ENCODE results near the gene KRT35.

The KRT35 gene

DNA sequence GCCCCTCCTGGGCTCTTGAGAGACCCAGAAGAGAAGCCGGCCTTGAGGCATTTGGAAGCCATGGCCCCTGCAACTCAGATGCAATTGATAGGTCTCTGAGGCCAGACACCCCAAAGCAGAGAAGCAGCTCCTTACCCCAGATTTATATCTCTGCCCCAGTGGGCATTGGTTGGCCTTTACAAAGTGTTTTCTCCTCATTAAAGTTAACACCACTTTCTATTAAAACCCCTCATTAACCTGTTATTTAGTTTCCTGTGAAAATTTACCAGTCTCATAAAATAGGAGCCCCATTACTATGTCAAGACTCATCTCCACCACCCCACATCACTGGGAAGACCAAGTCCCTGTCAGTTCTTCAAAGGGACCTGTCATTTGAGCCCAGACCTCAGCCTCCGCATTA is at the start of gene KRT35:
Gene KRT35 (minus strand): TSS at position 116 of the 400 bp plus-strand sequence. CDS start 54 bp downstream, at position 62.
- no peak for DNase-seq

DNA sequence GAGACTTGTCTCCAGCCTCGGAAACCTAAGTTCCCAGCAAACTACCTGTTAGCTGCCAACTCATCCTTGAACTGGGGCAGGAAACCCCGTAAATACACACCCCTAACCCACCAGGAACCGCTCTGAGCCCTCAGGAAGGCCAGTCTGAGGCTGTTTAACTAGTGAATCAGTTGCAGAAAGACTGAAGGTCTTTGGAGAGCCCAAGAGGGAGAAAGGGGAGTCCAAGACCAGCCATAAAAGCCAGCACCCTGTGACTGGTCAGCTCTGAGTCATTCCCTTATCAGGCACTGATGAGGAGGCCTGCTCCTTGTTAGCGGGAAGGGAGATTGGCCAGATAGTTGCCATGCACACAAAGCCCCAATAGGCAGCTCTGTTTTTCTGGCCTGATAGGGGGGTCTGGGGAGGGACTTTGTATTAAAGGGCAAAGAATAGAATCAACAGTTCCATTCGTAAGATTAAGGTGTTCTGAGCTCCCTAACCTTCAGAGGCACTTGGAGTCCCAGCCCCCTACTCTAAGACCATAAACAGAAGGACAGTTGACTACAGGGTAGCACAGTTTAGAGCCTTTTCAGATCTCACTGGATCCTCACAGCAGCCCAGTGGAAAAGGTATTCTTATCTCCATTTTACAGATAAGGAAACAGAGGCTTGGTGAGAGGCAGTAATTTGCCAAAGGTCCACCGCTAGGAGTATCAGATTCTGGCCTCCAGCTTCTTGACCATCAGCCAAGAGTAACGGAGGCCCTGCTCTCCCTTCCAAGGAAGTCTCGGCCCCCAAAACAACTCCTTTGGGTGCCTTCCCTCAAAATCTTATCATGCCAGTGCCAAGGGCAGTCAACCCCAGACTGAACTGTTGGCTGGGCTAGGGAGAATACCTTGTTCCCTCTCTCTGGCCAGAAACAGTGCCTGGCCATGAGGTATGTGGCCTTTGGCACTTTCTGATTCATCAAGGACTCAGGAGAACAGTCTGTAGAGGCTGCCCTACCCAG is 49.4 kb upstream of the KRT35 start:
- no peak for DNase-seq

DNA sequence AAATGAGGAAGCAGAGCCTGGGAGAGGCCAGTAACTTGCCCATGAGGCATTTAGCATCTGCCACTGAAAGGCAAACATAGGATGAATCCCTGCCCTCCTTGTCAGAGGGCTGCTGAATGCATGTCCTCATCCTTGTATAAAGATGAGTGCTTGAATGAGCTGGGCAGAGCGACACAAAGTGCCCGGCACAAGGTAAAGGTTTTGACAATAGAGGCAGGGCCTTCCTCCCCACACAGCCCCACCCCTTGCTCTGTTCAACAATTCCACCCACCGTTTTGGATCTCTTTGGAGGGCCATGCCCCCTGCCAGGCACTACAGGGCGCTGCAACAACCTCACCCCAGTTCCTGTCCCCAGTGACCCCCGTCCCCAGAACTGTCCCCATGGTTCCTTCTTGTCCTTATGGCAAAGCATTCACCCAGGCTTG is 48.6 kb upstream of the KRT35 start:
- no peak for DNase-seq

DNA sequence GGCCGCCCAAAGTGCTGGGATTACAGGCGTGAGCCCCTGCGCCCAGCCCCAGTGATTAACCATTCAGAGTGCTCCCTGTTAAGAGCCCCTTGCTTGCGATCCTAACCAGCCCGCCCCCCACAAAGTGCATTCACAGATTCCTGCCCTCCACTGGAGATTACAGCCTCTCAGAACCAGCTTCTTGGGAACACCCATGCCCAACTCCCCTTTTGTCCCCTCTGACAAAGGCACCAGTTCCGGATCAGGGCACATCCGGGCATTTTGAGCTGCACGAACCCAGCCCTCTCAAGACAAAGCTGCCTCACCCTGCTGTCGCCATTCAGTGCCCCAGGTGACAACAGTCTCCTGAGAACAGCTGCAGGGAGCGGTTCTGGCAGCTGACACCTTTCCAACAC is 48.0 kb upstream of the KRT35 start:
- no peak for DNase-seq

DNA sequence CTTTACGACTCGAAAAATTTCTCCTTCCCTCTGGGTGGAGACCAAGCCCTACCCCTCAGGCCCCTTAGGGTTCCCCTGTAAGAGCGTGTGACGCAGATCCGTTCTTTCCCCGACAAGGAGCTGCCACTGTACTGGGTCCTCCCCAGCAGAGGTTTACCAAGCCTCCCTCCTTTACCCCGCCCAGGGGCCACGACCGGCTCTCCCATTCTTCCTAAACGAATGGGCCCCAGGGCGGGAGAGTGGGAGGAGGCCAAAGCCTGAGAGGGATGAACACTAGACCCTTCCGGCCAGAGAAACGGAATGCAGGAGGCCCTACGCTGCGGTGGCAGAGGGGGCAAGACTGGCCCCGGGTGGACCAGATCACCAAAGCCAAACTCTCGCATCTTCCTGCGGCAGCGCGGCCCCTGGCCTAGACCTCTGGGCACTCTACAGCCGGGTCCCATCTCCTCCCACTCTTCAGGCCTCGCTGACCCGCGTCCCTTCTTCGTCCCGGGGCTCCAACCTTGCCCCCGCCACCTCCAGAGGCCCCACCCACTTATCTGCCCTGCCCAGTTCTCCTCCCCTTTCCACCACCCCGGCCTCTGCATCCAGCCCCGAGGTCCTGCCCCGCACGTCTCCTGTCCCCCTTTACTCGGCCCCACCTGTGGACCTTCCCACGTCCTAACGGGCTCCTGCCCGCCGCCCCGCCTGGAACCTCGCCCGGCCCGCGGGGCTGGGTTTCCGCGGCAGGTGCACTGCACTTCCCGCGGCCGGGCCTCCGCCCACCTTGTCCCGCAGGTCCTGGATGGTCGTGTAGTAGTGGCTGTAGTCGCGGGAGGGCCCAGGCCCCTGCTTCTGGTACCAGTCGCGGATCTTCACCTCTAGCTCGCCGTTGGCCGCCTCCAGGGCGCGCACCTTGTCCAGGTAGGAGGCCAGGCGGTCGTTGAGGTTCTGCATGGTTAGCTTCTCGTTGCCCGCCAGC is 46.4 kb upstream of the KRT35 start:
- peak; percentile 39 for DNase-seq

DNA sequence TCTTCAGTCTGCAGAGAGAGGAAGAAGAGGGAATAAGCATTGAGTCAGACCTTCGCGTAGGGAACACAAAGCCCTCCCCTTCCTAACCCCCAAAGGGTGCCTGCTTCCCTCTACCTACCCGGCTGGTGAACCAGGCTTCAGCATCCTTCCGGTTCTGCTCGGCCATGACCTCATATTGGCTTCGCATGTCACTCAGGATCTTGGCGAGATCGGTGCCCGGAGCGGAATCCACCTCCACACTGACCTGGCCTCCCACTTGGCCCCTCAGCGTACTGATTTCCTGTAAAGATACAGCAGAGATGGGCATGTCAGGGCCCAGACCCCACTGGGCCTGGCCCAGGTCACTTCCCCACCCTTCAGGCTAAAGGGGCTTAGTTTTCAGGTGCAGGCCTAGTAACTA is 43.3 kb upstream of the KRT35 start:
- DNase-seq, result no peak

DNA sequence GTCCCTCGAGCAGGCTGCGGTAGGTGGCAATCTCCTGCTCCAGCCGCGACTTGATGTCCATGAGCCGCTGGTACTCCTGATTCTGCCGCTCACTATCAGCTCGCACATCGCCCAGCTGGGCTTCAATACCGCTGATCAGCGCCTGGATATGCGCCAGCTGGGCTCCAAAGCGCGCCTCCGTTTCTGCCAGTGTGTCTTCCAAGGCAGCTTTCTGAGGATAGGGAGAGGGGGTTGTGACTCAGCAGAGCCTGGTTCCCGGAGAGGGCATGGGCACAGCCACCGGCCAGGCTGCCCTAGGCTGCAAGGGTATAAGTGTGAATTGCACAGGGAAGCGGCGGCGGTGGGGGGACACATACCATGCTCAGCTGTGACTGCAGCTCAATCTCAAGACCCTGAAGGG is 42.8 kb upstream of the KRT35 start:
- no peak for DNase-seq

DNA sequence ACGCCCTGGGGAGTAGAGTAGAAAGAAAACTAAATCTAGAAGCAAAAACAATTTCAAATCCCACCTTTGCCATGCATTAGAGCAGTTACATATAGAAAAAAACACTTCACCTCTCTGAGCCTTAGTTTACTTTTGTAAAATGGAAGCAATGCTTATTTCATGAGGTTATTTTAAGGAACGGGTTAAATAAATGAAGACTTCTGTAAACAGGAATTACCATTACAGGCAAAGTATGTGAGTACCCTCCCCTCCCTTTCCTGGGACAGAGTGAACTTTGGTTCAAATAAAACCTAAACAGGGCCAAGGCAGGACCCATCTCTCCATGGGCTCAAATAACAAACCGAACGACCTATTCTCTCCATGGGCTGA is 42.3 kb upstream of the KRT35 start:
- no peak for DNase-seq

DNA sequence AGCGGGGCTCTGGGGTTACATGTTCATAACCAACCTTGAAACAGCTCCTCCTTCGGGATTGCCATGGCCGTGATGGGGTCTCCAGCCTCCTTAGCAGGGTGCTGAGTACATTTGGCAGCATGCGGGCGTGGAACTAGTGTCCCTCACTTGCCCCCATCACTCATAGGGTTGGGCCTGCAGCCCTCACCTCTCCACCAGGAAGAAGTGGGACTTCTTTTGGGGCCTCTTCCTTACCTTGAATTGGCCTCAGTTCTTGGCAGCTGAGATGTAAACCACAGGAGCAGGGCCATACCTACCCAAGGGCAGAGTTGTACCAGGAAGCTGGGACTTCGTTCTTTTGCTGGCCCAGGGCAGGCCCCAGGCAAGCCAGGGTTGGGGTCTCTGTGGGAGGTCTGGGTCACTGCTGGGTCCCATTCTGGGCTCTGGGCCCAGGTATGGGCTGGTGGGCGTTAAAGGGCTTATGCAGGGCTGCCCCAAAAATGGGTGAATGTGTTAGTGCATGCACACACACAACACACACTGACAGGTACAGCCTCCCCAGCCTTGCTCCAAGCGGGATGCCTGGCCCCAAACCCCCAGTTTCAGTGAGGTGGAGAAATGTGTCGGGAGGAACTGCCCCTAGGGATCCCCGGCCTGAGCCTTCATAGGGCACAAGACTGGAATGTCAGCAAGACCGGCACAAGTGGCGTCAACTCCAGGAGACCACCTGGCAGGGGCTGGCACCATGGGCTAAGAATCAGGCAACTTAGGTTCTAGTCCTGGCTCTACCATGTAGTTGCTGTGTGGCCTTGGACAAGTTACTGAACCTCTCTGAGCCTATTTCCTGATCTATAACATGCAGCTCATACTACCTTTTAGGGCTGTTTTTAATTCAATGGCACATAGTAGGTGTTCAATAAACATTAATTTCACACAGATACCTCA is 41.6 kb upstream of the KRT35 start:
- no peak for DNase-seq

DNA sequence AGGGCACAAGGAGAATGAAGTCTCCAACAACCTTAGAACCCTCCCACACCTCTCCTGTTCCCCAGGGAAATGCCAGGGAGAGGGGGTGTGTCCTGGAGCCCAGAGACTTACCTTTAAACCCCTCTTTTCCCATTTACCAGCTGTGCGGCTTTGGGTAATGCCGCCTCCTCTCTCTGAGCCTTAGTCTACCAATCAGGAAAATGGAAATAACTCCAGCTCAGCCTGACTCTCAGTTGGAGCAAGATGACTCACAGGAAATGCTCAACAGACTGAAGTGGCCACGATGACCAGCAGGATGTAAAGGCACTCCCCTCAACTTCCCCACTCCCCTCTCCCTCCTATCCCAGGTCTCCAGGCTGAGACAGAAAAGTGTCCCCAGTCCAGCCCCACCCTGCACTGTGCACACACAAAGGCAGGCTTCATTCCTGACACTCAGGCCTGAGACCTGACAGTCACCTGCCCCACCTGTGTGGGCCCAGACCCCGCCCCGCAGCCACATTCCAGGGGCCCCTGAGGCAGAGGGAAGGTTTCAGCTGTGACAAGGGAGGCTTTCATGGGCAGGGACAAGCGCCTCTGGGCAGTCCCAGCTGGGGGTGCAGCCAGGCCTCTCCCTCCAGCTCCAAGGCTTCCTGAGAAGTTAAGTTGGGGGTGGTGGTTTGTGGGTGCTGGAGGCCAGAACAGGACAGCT is 40.8 kb upstream of the KRT35 start:
- DNase-seq, result no peak

DNA sequence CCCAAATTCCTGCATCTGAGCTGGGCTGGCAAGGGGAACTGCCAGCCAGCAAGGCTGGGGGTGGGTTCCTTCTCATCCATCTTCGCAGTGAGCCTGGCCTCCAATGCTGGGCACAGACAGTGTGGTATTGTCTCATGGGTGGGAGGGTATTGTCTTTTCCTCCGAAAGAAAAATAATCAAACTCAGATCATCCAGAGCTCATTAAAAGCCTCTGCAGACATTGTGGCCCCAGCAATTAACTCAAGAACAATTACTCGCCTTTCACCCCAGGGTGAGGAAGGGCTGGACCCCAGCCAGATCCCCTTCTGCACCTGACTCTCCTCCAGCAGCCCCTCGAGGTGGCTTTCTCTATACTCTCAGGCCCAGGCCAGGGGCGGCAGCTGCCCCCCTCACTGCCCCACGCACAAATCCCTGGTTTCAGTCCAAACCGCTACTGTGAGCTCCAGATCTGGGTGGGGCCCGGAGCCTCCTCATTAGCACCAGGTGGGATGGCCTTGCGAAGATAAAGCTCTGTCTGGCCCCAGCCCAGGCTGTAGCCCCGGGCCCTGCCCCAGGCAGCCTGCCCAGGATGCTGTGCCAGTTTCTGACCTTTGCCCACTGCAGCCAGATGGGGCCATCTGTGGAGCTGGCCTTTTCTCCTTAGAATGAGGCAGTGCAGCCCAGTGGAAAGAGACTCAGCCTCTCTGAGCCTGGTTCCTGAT is 40.0 kb upstream of the KRT35 start:
- peak; percentile 47 for DNase-seq

DNA sequence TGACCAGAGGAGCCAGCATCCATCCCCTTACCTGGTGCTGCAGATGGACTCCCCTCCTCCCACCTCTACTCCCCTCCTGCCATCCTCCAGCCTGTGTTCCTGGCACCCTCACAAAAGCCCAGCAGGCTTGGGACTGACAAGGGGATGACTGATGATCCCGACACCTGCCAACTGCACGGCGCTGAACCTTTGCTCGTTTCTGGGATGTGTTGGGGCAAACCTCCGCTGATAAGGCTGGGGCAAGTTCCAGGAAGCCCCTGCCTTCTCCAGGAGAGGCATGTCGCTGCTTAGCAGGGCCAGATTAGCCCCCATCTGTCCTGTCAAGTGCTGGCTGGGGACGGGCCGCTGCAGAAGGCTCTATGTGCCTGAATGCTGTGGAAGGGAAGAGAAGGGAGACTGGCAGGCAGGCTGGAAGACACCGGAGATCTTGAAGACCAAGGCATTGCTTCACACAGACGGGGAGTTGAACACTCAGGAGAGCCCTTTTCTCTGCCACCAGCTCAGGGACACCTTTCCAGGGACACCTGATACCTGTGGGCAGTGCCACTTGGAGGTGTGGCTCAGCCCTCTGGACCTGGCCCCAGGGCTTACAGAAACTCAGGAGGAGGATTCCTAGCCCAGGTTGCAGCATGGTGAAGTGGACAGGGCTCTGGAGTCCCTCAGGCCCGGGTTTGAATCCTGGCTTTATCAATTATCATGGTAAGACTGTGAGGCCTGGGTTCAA is 38.7 kb upstream of the KRT35 start:
- no peak for DNase-seq

DNA sequence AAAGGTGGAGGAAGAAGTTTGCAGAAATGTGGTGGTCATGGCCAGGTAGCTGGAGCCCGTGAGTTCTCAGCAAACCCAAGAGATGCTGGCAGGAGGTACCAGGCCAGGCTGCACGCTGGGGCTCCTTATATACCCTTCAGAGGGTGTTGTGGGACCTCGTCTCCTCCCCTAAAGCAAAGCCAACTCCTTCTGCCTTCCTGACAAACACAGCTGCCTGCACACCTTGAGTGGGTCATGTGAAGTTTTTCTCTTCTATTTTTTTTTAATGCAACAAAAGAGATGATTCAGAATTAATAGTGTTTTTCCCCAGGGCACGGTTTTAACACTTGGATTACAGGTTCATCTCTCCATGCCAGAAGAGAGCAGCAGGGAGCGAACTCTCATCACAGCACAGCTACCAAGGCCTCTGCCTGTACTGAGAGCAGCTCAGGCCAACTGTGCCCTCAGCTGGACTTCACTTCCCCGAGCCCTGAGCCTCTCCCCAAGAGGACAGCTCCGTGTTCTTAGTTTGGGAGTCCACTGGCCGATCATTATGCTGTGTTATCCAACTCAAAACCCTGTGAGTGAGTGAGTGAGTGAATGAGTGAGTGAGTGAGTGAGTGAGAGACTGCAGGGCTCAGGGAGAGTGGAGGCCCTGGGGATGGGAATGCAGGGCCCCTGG is 38.0 kb upstream of the KRT35 start, which contains the start of gene KRT15:
Gene KRT15 (minus strand): TSS at position 102 of the 661 bp plus-strand sequence. CDS start 63 bp downstream, at position 39.
- DNase-seq, result no peak

DNA sequence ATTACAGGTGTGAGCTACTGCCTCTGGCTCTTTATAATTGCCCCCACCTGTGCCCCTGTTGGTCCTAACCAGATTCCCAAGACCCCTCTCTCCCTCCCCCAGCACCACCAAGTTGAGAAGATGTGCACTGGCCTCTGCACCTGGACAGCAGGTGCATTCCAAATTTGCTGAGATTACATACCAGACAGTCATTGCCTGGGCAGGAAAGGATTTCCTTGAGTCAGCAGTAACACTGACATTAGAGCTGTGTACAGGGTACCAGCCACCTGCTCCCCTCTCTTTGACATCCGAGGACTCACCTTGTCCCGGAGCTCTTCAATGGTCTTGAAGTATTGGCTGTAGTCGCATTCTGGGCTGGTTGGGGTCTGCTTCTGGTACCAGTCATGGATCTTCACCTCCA is 37.1 kb upstream of the KRT35 start:
- no peak for DNase-seq

DNA sequence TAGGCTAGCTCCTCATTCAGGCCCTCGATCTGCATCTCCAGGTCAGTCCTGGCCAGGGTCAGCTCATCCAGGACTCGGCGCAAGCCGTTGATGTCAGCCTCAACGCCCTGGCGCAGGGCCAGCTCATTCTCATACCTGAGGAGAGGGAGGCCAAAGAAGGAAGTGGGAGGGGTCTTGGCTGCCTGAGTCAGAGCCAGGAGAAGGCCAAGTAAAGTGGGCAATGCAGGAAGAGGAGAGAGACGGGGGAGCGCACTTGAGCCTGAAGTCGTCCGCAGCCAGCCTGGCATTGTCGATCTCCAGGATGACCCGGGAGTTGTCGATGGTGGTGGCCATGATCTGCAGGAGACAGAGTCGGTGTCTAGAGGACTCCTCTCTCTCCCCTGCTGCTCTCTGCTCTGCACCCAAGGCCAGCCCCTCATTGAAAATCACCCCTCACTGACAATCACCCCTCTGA is 35.9 kb upstream of the KRT35 start:
- DNase-seq, result no peak

DNA sequence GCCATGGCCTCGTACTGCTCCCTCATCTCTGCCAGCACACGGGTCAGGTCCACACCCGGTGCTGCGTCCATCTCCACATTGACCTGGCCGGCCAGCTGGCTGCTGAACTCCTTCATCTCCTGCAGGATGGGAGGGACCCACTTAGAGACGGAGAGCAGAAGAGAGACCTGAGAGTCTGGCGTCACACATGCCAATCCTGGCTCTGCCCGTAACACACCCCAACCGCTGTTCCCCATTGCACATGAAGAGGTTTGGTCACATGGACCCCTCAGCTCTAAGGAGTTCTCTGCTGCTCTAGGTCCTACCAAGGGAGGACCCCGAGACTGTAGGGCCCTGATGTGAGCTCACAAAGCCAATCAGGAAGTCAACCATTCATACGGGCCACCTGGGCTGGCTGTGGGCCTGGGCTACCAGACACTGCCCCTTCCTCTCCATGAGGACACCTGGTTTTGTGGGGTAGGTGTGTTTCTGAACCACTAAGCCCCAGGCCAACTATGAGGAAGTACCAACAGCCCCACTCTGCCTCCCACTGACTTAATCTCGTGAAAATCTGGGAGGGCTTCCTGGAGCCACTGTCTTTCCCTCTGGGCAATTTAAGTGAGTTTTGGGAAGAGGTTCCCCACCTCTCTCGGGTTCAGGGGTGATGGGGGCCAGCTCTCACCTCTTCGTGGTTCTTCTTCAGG is 35.3 kb upstream of the KRT35 start:
- no peak for DNase-seq

DNA sequence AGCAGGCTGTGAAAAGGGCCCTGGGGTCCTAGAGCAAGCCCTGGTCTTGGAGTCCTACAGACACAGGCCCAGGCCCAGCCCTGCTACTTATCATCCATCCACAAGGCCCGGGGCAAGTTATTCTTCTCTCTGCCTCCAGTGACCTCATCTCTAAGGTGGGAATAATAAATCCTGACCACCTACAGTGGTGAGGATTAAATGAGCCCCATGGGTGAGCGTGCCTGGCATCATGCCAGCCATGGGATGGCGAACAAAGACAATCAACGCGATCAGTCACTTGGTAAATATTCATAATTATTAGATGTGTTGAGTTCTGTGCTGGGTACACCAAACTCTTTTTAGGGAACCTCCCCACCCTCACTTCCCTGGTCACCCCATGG is 32.2 kb upstream of the KRT35 start:
- no peak for DNase-seq

DNA sequence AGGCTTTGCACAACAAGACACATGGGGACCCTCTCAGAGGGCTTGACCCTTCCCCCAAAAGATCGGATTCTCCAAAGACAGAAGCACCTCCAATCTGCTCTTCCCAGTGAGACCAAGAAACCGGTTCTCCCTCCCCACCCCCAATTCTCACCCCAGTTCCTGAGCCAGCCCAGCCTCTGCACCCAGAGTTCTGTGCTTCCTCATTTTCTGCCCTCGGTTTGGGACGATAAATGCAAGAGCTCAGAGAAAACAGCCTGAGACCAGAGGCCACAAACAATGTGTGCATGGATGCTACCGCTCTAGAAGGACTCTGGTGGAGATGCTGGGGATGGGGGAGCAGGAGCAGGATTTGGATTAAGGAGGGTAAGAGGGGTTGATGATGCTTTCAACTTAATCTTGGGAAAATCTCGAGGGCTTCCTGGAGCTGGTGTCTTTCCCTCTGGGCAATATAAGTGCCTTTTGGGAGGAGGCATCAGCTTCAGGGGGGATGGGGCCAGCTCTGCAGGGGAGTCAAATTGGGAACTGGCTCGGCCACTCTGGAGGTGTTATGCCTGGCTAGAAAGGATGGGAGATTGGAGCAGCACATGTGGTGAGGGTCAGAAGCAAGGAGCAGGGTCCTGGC is 31.7 kb upstream of the KRT35 start:
- no peak for DNase-seq

DNA sequence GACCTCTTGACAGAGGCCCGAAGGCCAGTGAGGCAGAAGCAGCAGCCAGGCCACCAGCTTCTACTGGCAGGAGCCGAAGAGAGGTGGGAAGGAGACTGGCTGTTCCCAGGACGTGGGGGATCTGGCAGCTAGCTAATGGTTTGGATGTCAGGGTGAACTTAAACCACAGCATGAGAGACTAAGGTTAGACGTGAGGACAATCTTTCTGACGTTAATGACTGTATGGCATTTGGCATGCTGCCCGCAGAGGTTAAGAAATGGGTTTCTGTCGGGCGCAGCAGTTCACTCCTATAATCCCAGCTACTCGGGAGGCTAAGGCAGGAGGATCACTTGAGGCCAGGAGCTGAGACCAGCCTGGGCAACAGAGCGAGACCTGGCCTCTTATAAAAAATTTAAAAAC is 30.8 kb upstream of the KRT35 start:
- no peak for DNase-seq

Measured in retina (tissue), 1 donor.